ENCODE results near the gene FRMD4A.

- TF ChIP-seq CTCF (IDR thresholded peaks at IDR 0.05): no peak
- no peak for TF ChIP-seq POLR2A (IDR thresholded peaks at IDR 0.05)
Measured at GRCh38 chr10:13993673-13994089, 337.0 kb downstream of the FRMD4A start.
